GM21737 (cell line): ENCODE results near the gene TSHZ2.

ENCODE experiments used
- ATAC-seq: cut with Tn5 transposase; IDR thresholded peaks from one replicate; pipeline ENCODE4 v1.9.1; 2021; ENCODE audit warnings: mild to moderate bottlenecking, moderate library complexity; ENCODE audit not compliant: unreplicated experiment

TSHZ2 gene

GRCh38 chr20:53224851-53225250 is 252.7 kb downstream of the TSHZ2 start:
- no peak for ATAC-seq

- no peak for ATAC-seq
Measured at GRCh38 chr20:53226826-53227225, 254.7 kb downstream of the TSHZ2 start.

DNA sequence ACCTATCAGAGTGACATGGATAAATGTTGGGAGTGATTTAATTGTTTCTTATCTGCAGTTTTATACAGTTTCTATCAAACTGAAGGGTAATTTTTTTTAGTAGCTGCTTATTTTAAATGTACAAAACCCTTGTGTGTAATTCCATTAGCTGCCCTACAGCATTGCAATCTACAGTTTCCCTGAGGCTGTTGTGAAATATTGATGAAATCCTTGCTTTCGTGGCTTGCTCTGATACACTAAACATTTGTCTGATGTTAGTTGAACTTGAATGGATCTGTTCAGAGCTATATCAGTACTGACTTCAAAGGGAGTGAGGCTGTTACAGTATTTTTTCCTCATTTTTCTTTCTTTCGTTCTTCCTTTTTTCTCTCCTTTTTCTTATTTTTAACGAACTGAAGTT is 255.4 kb downstream of the TSHZ2 start:
- ATAC-seq = no peak

DNA sequence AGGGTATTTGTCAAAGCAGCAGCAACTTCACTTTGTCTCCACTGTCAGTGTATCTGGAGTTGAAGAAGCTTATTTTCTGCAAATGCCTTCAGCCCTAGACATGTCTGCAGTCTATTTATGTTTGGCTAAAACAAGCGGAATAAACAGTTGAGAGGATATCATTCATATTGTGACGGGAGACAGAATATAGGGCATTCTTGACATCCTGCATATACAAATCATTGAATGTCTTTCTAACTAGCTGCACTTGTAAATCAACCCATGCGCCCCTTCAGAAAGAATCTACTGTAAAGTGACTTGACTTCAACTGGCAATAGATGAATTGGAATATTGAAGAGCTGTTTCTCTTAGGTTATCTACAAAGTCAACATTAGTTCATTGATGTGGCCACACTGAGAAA is 258.9 kb downstream of the TSHZ2 start:
- ATAC-seq = no peak

- ATAC-seq = no peak
Measured at GRCh38 chr20:53237461-53237860, 265.3 kb downstream of the TSHZ2 start.

GRCh38 chr20:53238121-53238660 is 266.0 kb downstream of the TSHZ2 start:
- ATAC-seq = no peak

DNA sequence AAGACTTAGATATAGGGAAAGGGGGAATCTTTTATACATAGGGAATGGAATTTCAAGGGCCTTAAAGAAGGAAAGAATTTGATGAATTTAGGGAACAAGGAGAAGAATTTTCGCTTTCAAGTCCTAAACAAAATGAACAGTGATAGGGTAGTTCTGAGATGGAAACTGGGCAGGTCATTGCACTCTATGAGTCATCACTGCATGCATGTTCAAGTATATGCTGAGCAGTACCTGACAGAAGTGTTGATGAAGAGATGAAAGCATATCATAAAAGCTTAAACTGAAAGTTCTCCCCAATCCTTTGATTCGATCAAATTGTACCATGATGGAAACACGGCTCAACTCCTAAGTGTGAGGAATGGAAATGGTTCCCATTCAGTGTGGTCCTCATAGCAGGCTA is 271.0 kb downstream of the TSHZ2 start:
- ATAC-seq = no peak

DNA sequence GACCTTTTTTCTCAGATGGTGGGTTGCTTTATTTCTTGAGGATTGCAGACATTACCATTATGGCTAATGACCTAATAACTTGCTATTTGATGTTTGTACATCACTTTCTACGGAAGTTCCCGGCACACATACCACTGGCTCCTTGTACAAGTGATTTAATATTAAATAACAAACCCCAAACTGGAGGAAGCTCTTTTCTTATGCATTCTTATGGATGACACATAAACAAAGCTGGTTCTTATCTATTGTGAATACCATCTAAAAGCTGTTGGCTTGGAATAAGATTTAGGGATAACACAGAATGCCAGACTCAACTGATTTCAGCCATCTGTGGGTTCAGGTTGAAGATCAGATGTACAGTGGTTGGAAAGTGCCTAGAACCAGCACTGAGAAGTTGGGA is 272.6 kb downstream of the TSHZ2 start:
- no peak for ATAC-seq

- no peak for ATAC-seq
Measured at GRCh38 chr20:53245574-53245973, 273.4 kb downstream of the TSHZ2 start.

GRCh38 chr20:53247468-53248103 is 275.4 kb downstream of the TSHZ2 start:
- no peak for ATAC-seq

- no peak for ATAC-seq
Measured at GRCh38 chr20:53250456-53250855, 278.3 kb downstream of the TSHZ2 start.

DNA sequence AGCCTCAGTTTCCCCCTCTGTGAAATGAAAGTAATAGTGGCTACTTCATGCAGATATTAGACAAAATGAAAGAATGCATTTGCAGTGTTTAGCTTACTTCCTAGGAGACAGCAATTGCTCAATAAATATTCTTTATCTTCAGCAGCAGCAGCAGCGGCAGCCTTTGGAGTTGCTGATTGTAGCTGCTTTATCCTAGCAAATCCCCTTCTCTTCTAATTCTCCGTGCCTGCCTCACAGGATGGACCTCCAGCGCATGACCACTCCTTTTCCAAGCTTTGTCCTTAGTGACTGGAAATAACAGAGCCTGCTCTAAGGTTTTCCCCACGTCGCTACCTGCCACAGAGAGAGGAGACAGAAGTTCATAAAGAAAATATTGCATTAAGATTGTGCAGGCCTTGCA is 279.8 kb downstream of the TSHZ2 start:
- no peak for ATAC-seq

DNA sequence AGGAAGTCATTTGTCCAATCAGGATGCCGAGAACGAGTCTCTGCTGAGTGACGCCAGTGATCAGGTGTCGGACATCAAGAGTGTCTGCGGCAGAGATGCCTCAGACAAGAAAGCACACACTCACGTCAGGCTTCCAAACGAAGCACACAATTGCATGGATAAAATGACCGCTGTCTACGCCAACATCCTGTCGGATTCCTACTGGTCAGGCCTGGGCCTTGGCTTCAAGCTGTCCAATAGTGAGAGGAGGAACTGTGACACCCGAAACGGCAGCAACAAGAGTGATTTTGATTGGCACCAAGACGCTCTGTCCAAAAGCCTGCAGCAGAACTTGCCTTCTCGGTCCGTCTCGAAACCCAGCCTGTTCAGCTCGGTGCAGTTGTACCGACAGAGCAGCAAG is 281.5 kb downstream of the TSHZ2 start:
- no peak for ATAC-seq

- ATAC-seq = no peak
Measured at GRCh38 chr20:53255102-53255710, 283.0 kb downstream of the TSHZ2 start.

DNA sequence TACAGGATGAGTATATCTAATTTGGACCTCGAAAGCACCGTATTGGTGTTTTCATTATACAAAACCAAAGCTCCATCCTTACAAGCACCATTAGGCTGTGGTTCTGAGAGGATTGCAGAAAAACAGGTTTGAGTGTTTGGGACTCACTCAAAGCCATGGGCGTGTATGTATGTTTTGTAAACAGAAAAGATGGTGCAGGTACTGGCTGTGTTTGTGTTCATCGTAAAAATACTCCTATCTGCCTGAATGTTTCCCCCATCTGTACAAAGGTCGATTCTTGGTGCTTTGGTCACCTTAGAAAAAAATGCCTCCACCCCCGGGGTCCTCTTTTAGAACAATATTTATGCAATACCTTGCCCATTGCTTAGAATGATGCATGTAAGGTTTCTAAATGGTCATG is 286.6 kb downstream of the TSHZ2 start:
- no peak for ATAC-seq

DNA sequence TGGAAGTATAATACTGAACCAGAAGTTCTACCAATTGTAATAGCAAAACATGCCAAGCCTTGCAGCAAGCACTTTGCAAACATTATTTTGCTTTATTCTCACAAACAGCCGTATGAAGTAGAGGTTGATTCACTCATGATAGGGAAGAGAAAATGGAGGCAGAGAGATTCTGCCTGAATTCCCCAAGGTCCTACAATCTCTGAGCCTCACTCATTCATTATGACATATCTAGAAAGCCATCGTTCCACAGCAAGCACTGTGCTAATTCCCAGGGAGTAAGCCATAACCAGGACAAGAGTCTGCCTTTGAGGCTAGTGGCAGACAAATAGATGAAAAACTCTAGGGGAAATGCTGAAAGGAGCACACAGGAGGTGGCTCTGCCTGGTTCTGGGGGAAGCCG is 288.0 kb downstream of the TSHZ2 start:
- no peak for ATAC-seq

- no peak for ATAC-seq
Measured at GRCh38 chr20:53260591-53260990, 288.4 kb downstream of the TSHZ2 start.

DNA sequence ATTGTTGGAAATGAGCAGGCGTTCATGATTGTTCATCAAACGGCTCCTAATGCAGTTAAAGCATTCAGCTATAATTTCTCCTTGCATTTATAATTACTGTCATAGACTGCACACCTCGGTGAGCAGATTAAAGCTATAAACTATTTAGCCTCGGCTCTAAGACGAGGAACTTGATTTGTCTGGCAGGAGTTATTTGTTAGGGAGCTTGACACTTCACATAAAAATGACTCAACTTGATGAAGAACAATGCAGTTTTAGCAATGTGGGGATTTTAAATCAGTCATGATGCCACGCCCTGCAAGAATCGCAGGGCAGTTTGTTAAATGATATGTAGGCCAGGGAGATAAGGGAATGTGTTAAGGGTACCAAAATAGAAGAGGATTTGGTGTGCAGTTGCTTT is 290.2 kb downstream of the TSHZ2 start:
- no peak for ATAC-seq

DNA sequence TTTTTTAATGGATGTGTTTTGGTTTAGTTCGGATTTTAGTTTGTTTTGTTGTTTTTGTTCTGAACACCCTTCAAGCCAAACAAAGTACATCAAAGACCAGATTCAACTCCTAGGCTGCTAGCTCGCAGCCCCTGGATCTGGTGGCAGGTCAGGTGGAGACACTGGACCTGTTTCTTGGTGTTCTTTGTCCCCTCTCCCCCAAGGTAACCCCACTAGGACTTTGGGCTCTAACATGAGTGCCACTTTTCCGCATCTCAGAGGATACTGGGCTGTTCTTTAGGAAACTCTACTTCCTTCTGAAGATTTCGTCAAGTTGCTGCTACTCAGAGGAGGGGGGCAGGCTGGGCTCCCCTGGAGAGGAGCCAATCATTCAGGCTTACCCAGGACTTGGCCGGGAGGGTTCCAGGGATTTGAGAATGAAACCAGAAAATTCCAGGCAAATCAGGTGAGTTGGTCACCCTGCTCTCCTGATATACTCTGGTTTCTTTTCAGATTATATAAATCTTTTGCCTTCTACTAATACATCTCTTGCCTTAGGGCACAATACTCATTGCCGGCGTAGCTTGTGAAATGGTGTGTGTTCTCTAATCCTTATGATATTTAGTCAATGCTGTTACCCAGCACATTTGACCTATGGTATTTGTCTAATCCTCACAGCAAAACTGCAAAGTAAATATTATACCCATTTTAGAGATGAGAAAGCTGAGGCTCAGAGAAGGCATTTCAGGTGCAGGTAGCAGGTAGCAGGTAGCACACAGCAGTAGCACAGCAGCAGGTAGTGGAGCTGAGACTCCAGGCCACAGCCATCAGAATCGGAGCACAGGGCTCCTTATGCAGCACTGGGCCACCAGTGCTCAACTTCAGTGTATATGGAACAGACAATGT is 291.6 kb downstream of the TSHZ2 start:
- ATAC-seq = no peak

GRCh38 chr20:53264604-53265003 is 292.4 kb downstream of the TSHZ2 start:
- ATAC-seq = no peak

DNA sequence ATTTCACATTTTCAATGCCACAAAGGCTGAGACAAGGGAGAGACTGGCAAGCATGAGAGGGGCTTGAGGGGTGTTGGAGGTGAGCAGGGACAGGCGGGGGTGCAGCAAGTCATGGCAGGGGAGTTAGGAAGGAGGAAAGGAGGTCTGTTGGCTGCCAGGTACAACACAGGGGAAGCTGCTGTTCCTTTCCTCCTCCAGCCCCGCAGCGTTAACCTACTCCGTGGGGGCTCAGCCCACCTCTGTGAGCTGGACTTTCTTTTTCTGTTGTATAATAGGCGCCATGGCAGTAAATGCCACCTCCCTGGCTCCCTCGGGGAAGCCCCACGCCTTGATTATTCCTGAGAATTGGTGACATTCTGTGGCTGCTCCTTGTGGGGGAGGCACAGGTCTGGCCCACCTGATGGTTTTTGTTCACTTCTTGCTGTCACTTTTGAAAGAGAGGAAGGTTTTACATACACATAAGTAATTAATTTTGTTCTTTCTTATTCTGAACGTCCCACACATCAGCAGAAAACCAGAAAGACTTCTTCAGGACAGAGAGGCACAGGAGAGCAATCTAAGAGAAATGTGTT is 293.2 kb downstream of the TSHZ2 start:
- no peak for ATAC-seq
